ENCODE data around the gene HOXB2.

The HOXB2 gene

DNA sequence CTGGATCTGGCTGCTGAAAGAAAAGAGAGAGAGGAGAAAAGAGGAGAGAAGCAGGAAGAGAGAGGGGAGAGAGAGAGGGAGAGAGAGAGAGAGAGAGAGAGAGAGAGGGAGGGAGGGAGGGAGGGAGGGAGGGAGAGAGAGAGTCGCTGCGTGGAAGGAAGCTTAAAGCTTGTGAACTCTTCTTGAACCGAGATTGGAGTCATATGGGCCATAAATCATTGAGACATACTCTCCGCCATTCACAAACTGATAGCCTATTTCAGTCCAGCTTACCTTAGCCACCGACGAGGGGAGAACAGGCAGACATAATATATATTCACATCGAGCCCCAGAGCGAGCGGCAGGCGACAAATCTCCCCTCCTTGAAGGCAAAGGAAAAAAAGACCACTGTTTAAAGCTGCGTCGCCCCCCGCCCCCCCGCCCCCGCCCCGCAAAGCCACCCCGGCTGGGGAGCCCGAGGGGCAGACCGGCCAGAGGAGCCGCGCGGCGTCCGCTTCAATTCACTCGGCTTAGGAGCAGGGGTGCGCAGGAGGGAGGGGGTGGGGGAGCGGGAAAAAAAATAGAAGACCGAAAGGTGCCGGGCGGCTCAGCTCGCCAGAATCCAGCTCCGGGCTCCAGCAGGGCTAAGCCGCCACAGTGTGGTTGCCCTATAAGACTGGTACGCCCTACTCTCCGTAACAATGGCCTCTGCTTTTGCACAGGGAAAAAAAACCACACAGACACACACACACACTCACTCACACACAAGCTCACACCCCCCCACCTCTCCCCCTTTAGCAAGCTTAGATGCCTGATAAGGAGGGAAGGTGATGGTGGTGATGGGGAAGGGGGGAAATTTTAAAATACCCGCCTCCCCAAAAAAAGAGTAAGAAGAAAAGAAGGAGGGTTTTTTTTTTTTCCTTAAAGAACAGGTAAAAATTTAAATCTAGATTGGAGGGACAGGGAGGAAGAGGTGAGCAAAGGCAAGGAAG, 10.6 kb upstream of the HOXB2 start (continued):
- TF ChIP-seq YY2 (tag by site-specific recombination; IDR thresholded peaks at IDR 0.05): peak; percentile 36; the same call in 1 of the 2 replicates
- TF ChIP-seq ZNF658 (tag by site-specific recombination; IDR thresholded peaks at IDR 0.05): no peak
- TF ChIP-seq, protein P1, sequence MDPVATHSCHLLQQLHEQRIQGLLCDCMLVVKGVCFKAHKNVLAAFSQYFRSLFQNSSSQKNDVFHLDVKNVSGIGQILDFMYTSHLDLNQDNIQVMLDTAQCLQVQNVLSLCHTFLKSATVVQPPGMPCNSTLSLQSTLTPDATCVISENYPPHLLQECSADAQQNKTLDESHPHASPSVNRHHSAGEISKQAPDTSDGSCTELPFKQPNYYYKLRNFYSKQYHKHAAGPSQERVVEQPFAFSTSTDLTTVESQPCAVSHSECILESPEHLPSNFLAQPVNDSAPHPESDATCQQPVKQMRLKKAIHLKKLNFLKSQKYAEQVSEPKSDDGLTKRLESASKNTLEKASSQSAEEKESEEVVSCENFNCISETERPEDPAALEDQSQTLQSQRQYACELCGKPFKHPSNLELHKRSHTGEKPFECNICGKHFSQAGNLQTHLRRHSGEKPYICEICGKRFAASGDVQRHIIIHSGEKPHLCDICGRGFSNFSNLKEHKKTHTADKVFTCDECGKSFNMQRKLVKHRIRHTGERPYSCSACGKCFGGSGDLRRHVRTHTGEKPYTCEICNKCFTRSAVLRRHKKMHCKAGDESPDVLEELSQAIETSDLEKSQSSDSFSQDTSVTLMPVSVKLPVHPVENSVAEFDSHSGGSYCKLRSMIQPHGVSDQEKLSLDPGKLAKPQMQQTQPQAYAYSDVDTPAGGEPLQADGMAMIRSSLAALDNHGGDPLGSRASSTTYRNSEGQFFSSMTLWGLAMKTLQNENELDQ (tag by site-specific recombination; IDR thresholded peaks at IDR 0.05; ENCODE audit: low read depth): no peak
- TF ChIP-seq BCL11A (tag by site-specific recombination; IDR thresholded peaks at IDR 0.05; ENCODE audit: low read depth): no peak
- no peak for TF ChIP-seq ZNF561 (tag by site-specific recombination; IDR thresholded peaks at IDR 0.05; ENCODE audit: borderline replicate concordance)
- TF ChIP-seq ZNF362 (tag by site-specific recombination; IDR thresholded peaks at IDR 0.05): no peak
- TF ChIP-seq ZNF776 (tag by site-specific recombination; IDR thresholded peaks at IDR 0.05; ENCODE audit: borderline replicate concordance): no peak
- TF ChIP-seq WT1 (tag by site-specific recombination; IDR thresholded peaks at IDR 0.05): peak; percentile 30
- TF ChIP-seq YY1 (tag by site-specific recombination; IDR thresholded peaks at IDR 0.05): peak; percentile 21; the same call in 1 of the 2 replicates
- TF ChIP-seq KLF8 (tag by site-specific recombination; IDR thresholded peaks at IDR 0.05): peak; percentile 38; the same call in 1 of the 2 replicates
- 0 out of 2 replicates have a peak, but pooled peaks have one; percentile 19 for TF ChIP-seq SP3 (tag by site-specific recombination; IDR thresholded peaks at IDR 0.05)
- TF ChIP-seq, protein P2, sequence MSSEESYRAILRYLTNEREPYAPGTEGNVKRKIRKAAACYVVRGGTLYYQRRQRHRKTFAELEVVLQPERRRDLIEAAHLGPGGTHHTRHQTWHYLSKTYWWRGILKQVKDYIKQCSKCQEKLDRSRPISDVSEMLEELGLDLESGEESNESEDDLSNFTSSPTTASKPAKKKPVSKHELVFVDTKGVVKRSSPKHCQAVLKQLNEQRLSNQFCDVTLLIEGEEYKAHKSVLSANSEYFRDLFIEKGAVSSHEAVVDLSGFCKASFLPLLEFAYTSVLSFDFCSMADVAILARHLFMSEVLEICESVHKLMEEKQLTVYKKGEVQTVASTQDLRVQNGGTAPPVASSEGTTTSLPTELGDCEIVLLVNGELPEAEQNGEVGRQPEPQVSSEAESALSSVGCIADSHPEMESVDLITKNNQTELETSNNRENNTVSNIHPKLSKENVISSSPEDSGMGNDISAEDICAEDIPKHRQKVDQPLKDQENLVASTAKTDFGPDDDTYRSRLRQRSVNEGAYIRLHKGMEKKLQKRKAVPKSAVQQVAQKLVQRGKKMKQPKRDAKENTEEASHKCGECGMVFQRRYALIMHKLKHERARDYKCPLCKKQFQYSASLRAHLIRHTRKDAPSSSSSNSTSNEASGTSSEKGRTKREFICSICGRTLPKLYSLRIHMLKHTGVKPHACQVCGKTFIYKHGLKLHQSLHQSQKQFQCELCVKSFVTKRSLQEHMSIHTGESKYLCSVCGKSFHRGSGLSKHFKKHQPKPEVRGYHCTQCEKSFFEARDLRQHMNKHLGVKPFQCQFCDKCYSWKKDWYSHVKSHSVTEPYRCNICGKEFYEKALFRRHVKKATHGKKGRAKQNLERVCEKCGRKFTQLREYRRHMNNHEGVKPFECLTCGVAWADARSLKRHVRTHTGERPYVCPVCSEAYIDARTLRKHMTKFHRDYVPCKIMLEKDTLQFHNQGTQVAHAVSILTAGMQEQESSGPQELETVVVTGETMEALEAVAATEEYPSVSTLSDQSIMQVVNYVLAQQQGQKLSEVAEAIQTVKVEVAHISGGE (tag by site-specific recombination; conservative IDR thresholded peaks at IDR 0.05; ENCODE audit: low read depth): no peak
- no peak for TF ChIP-seq OVOL3 (tag by site-specific recombination; IDR thresholded peaks at IDR 0.05)
- 0 out of 2 replicates have a peak, but pooled peaks have one; percentile 25 for TF ChIP-seq ZNF324 (tag by site-specific recombination; IDR thresholded peaks at IDR 0.05)
- TF ChIP-seq ZNF248 (tag by site-specific recombination; IDR thresholded peaks at IDR 0.05): no peak
- peak; percentile 84; the same call in 1 of the 2 replicates for TF ChIP-seq HOXC10 (CRISPR knock-in tag; IDR thresholded peaks at IDR 0.05)
- no peak for TF ChIP-seq ZNF155 (tag by site-specific recombination; IDR thresholded peaks at IDR 0.05)
- TF ChIP-seq, protein P3, sequence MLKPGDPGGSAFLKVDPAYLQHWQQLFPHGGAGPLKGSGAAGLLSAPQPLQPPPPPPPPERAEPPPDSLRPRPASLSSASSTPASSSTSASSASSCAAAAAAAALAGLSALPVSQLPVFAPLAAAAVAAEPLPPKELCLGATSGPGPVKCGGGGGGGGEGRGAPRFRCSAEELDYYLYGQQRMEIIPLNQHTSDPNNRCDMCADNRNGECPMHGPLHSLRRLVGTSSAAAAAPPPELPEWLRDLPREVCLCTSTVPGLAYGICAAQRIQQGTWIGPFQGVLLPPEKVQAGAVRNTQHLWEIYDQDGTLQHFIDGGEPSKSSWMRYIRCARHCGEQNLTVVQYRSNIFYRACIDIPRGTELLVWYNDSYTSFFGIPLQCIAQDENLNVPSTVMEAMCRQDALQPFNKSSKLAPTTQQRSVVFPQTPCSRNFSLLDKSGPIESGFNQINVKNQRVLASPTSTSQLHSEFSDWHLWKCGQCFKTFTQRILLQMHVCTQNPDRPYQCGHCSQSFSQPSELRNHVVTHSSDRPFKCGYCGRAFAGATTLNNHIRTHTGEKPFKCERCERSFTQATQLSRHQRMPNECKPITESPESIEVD (tag by site-specific recombination; IDR thresholded peaks at IDR 0.05): 0 out of 2 replicates have a peak, but pooled peaks have one; percentile 25
- TF ChIP-seq ZNF548 (tag by site-specific recombination; IDR thresholded peaks at IDR 0.05): no peak
- TF ChIP-seq ZNF280D (tag by site-specific recombination; IDR thresholded peaks at IDR 0.05): no peak
- TF ChIP-seq ZNF596 (tag by site-specific recombination; IDR thresholded peaks at IDR 0.05): peak; percentile 97
- no peak for TF ChIP-seq ZNF529 (tag by site-specific recombination; IDR thresholded peaks at IDR 0.05; ENCODE audit: insufficient replicate concordance)
- TF ChIP-seq ZNF292 (tag by site-specific recombination; IDR thresholded peaks at IDR 0.05; ENCODE audit: borderline replicate concordance, low read depth): no peak
